ENCODE results near the gene MUC4.

DNA sequence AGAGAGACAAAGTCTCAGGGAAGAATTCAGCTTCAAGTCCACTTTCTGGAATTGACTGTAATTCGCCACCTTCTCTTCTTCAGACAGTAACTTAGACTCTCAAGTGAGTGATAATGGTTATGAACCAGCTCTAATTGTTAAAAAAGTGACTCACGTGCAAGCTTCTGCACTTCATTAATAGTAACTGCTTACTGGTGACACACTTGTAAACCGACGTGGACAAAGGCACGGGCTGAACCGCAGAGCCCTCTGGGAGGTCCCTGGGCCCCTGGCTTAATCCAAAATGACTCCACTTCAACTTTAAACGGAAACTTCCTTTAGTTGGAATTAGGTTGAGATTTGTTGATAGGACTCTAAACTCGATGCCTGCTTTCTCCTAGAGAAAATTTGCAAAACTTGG is 17.0 kb downstream of the MUC4 start:
- TF ChIP-seq CTCF (IDR thresholded peaks at IDR 0.05) (no peak), POLR2A (IDR thresholded peaks at IDR 0.05) (no peak)
